ENCODE results near the gene CUX1.

Gene CUX1

DNA sequence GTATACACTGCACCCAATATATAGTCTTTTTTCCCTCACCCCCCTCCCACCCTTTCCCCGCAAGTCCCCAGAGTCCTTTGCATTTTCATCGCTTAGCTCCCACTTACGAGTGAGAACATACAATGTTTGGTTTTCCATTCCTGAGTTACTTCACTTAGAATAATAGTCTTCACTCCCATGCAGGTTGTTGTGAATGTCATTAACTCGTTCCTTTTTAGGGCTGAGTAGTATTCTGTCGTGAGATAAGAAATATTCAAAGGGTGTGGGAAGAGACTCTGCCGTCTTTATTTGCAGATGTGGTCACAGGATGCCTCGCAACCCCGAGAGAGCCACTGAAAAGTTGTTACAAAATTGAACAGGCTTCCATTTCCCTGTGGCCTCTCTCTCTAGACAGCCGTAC, 331.4 kb downstream of the CUX1 start:
- Histone ChIP-seq H3K9me3 (ENCODE audit: control insufficient read depth, insufficient read depth, low read length) (no peaks in the 10 kb centered on the region), H3K9ac (ENCODE audit: low read depth, low read length) (no peak overlapping the region), H3K36me3 (ENCODE audit: insufficient read depth, low read length) (no peaks in the 10 kb centered on the region), H3K4me1 (ENCODE audit: insufficient read depth, low read length) (peaks cover 17% of the 10 kb centered on the region)

GRCh38 chr7:102149416-102149815, 332.0 kb downstream of the CUX1 start:
- Histone ChIP-seq H3K9ac (ENCODE audit: low read depth, low read length) (no peak overlapping the region), H3K4me1 (ENCODE audit: insufficient read depth, low read length) (peaks cover 19% of the 10 kb centered on the region), H3K36me3 (ENCODE audit: insufficient read depth, low read length) (no peaks in the 10 kb centered on the region), H3K9me3 (ENCODE audit: control insufficient read depth, insufficient read depth, low read length) (no peaks in the 10 kb centered on the region)

GRCh38 chr7:102150266-102150665, 332.8 kb downstream of the CUX1 start:
- no peak overlapping the region for H3K9ac ChIP-seq (ENCODE audit: low read depth, low read length)
- no peaks in the 10 kb centered on the region for H3K36me3 ChIP-seq (ENCODE audit: insufficient read depth, low read length)
- peaks cover 19% of the 10 kb centered on the region for H3K4me1 ChIP-seq (ENCODE audit: insufficient read depth, low read length)
- H3K9me3 ChIP-seq (ENCODE audit: control insufficient read depth, insufficient read depth, low read length) = no peaks in the 10 kb centered on the region

DNA sequence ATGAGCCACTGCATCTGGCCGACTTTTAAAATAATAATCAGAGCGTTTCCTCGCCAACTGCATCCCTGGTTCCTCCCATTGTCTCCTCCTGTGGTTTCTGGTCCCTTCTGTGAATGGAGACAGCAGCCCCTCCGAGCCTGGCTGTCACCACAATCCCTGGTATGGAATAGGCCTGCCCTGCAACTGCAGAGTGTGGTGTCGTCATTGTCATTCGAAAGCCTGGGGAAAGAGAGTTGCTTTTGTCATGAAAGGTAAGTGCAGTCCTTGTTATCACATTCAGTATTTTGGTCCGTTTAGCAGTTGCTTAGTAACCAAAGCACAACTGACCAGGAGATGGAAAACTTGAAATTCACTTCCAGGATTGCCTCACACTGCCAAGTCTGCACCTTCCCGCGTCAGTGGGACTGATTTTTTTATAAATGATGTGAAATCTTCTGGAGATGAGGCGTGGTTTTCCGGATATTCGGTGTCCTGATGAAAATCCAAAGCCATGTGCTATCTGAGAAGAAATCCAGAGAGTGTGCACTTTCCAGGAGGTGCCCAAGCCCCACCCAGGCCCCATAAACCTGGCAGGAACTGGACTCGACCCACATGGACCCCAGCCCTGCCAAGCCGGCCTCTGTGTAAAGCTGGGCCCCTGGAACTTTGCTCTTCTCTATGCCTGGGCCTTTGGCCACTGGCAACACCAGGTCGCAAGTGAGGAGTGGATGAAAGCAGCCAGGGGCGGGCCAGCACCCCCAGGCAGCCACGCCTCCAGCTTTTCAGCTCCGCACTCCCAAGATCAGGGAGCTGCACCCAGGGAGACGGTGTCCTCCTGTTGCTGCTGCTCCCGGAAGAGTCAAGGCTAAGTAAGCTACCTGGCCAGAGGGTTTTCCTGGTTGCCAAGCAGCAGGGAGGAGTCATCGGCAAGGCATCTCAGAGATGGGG, 335.5 kb downstream of the CUX1 start:
- H3K36me3 ChIP-seq (ENCODE audit: insufficient read depth, low read length) = no peaks in the 10 kb centered on the region; the same call in 1 of the 2 replicates
- peak overlapping the region; percentile 15; the same call in 1 of the 2 replicates for H3K9ac ChIP-seq (ENCODE audit: low read depth, low read length)
- H3K9me3 ChIP-seq (ENCODE audit: control insufficient read depth, insufficient read depth, low read length) = no peaks in the 10 kb centered on the region
- H3K4me1 ChIP-seq (ENCODE audit: insufficient read depth, low read length) = peaks cover 19% of the 10 kb centered on the region

DNA sequence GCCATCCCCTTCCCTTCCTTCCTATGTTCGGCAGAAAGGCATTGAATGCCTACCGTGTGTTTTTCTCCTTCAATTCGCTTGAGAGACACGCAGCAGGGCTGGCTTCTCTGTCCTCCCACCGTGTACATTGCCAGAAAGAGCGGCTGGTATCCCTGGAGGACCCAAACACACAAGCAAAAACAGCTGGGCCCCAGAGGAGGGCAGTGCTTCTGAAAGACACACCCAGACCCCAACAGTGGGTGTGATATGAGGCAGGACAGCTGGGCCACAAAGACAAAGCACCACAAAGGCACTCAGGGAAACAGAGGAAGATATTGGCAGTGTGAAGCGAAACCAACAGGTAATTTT, 336.1 kb downstream of the CUX1 start:
- Histone ChIP-seq H3K9ac (ENCODE audit: low read depth, low read length) (no peak overlapping the region), H3K9me3 (ENCODE audit: control insufficient read depth, insufficient read depth, low read length) (no peaks in the 10 kb centered on the region), H3K4me1 (ENCODE audit: insufficient read depth, low read length) (peaks cover 19% of the 10 kb centered on the region), H3K36me3 (ENCODE audit: insufficient read depth, low read length) (no peaks in the 10 kb centered on the region; the same call in 1 of the 2 replicates)

DNA sequence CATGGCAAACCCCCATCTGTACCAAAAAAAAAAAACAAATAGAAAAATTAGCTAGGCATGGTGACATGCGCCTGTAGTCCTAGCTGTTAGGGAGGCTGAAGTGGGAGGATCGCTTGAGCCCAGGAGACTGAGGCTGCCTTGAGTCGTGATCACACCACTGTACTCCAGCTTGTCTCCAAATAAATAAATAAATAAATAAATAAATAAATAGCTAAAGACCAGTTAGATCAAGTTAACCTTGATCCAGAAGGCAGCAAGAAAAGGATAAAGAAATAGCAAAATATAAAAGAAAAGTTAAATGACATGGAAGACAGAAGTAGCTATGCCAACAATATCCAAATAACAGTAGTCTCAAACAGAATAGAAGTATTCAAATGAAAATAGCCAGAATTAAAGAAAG, 337.0 kb downstream of the CUX1 start:
- H3K36me3 ChIP-seq (ENCODE audit: insufficient read depth, low read length) = no peaks in the 10 kb centered on the region; the same call in 1 of the 2 replicates

DNA sequence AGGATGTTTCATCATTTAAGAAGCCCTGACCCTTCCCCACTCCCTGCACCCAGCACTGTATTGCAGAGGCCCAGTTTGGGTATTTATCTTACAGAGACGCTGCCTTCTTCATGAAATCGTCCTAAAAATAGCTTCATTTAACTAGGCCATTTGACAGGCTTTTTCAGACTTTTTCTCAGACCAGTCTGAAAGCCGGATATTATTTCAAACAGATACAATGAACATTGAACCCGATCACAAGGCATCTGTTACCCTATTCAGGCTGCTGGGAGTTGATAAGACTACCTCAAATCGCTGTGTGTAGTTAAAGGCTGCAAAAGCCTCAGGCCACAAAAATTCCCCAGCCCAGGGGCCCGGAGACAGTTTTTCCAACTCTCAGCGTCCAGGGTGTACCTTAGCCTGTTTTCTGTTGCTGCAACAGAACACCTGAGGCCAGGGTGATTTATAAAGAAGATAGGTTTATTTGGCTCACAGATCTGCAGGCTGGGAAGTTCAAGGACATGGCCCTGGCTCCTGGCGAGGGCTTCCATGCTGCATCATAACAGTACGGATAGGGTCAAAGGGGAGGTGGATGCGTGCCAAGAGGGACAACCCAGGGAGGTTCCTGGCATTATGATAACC, 338.5 kb downstream of the CUX1 start:
- H3K9ac ChIP-seq (ENCODE audit: low read depth, low read length) = no peak overlapping the region
- H3K36me3 ChIP-seq (ENCODE audit: insufficient read depth, low read length) = peaks cover 3% of the 10 kb centered on the region; the same call in 1 of the 2 replicates
- H3K4me1 ChIP-seq (ENCODE audit: insufficient read depth, low read length) = peaks cover 19% of the 10 kb centered on the region
- no peaks in the 10 kb centered on the region for H3K9me3 ChIP-seq (ENCODE audit: control insufficient read depth, insufficient read depth, low read length)

More for the DNA sequence above, 337.0 kb downstream of the CUX1 start:
- Histone ChIP-seq H3K9me3 (ENCODE audit: control insufficient read depth, insufficient read depth, low read length) (no peaks in the 10 kb centered on the region), H3K4me1 (ENCODE audit: insufficient read depth, low read length) (peaks cover 19% of the 10 kb centered on the region), H3K9ac (ENCODE audit: low read depth, low read length) (no peak overlapping the region)

GRCh38 chr7:102156867-102157266, 339.4 kb downstream of the CUX1 start:
- Histone ChIP-seq H3K4me1 (ENCODE audit: insufficient read depth, low read length) (peaks cover 16% of the 10 kb centered on the region), H3K36me3 (ENCODE audit: insufficient read depth, low read length) (peaks cover 3% of the 10 kb centered on the region; the same call in 1 of the 2 replicates), H3K9me3 (ENCODE audit: control insufficient read depth, insufficient read depth, low read length) (no peaks in the 10 kb centered on the region), H3K9ac (ENCODE audit: low read depth, low read length) (no peak overlapping the region)

GRCh38 chr7:102165136-102165535, 347.7 kb downstream of the CUX1 start:
- peaks cover 20% of the 10 kb centered on the region for H3K4me1 ChIP-seq (ENCODE audit: insufficient read depth, low read length)
- H3K9me3 ChIP-seq (ENCODE audit: control insufficient read depth, insufficient read depth, low read length) = no peaks in the 10 kb centered on the region
- peaks cover 3% of the 10 kb centered on the region; the same call in 1 of the 2 replicates for H3K36me3 ChIP-seq (ENCODE audit: insufficient read depth, low read length)
- H3K9ac ChIP-seq (ENCODE audit: low read depth, low read length) = no peak overlapping the region

GRCh38 chr7:102167254-102167653, 349.8 kb downstream of the CUX1 start:
- Histone ChIP-seq H3K36me3 (ENCODE audit: insufficient read depth, low read length) (peaks cover 10% of the 10 kb centered on the region; the same call in 1 of the 2 replicates), H3K4me1 (ENCODE audit: insufficient read depth, low read length) (peaks cover 20% of the 10 kb centered on the region), H3K9me3 (ENCODE audit: control insufficient read depth, insufficient read depth, low read length) (no peaks in the 10 kb centered on the region), H3K9ac (ENCODE audit: low read depth, low read length) (no peak overlapping the region)

GRCh38 chr7:102169651-102170392, 352.4 kb downstream of the CUX1 start:
- peaks cover 16% of the 10 kb centered on the region for H3K36me3 ChIP-seq (ENCODE audit: insufficient read depth, low read length)
- no peak overlapping the region for H3K9ac ChIP-seq (ENCODE audit: low read depth, low read length)
- H3K9me3 ChIP-seq (ENCODE audit: control insufficient read depth, insufficient read depth, low read length) = no peaks in the 10 kb centered on the region
- peaks cover 15% of the 10 kb centered on the region; the same call in 1 of the 2 replicates for H3K4me1 ChIP-seq (ENCODE audit: insufficient read depth, low read length)

DNA sequence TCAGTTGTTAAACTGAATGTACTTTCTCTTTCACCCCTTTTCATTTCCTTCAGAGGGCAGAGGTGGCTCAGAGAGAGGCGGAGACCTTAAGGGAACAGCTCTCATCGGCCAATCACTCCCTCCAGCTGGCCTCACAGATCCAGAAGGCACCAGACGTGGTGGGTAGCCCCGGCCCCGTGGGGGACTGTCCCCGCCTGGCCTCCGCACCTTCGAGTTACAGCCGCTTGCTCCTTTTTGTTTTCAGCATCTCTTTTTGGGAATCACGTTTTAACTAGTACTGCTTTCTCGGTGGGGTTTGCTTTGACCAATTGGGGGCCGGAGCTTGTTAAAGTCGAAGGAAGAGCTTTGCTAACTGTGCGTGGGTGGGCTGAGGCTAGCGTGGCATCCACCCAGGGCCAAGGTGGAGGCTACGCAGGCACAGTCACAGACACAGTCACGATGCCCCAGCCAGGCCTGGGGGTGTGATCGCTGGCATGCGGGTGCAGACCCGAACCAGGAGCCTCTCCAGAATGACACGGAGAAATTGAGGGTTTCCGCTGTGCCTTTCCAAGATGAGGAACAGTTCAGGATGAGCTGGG, 353.1 kb downstream of the CUX1 start:
- no peaks in the 10 kb centered on the region for H3K9me3 ChIP-seq (ENCODE audit: control insufficient read depth, insufficient read depth, low read length)
- H3K36me3 ChIP-seq (ENCODE audit: insufficient read depth, low read length) = peaks cover 16% of the 10 kb centered on the region
- no peak overlapping the region for H3K9ac ChIP-seq (ENCODE audit: low read depth, low read length)
- peaks cover 11% of the 10 kb centered on the region; the same call in 1 of the 2 replicates for H3K4me1 ChIP-seq (ENCODE audit: insufficient read depth, low read length)

DNA sequence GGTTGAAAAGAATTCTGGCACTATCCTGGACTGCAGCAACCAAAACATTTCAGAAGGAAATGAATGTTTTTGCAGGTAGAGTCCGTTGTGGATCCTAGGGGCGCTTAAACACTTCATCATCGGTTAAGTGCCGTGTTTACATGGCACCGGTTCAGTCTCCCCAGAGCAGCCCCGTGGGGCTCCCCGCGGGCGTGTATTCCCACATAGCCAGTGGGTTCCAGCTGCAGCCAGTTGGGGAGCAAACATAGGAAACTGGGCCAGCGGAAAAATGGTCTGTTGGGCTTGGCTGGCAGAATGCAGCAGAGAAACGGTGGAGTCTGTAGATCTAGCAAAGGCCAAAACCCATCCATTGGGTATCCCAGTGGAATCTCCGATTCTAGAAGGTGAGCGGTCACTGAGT, 356.2 kb downstream of the CUX1 start:
- Histone ChIP-seq H3K9ac (ENCODE audit: low read depth, low read length) (no peak overlapping the region), H3K36me3 (ENCODE audit: insufficient read depth, low read length) (peaks cover 16% of the 10 kb centered on the region), H3K4me1 (ENCODE audit: insufficient read depth, low read length) (peaks cover 11% of the 10 kb centered on the region; the same call in 1 of the 2 replicates), H3K9me3 (ENCODE audit: control insufficient read depth, insufficient read depth, low read length) (no peaks in the 10 kb centered on the region)
